ENCODE data around the gene RASSF10.

RASSF10 gene

GRCh38 chr11:12968826-12969225, 40.3 kb upstream of the RASSF10 start:
- H3K4me3 ChIP-seq (ENCODE audit: low read length): no peak overlapping the region
- H3K79me2 ChIP-seq (ENCODE audit: low read length): no peaks in the 10 kb centered on the region
- no peak overlapping the region for H3K27ac ChIP-seq (ENCODE audit: low read length)
- H3K9ac ChIP-seq (ENCODE audit: low read length): no peak overlapping the region
- H3K4me1 ChIP-seq (ENCODE audit: low read length): peaks cover 8% of the 10 kb centered on the region
- H4K20me1 ChIP-seq (ENCODE audit: insufficient read depth, low read length): no peaks in the 10 kb centered on the region
- TF ChIP-seq CTCF (IDR thresholded peaks at IDR 0.05; ENCODE audit: low read depth, low read length): no peak
- TF ChIP-seq EZH2phosphoT487 (IDR thresholded peaks at IDR 0.05; ENCODE audit: low read depth): no peak
- H3K9me3 ChIP-seq (ENCODE audit: insufficient read depth, low read length): no peaks in the 10 kb centered on the region
- no peak overlapping the region for H3K4me2 ChIP-seq (ENCODE audit: low read length)
- peaks cover 14% of the 10 kb centered on the region for H3K27me3 ChIP-seq (ENCODE audit: low read depth, low read length)
- H3K36me3 ChIP-seq (replicated peaks; ENCODE audit: low read depth, low read length): no peaks in the 10 kb centered on the region
- H2AFZ ChIP-seq (ENCODE audit: low read depth, low read length): no peak overlapping the region

GRCh38 chr11:12971955-12972354, 37.2 kb upstream of the RASSF10 start:
- Histone ChIP-seq H2AFZ (ENCODE audit: low read depth, low read length) (no peak overlapping the region), H3K36me3 (replicated peaks; ENCODE audit: low read depth, low read length) (no peaks in the 10 kb centered on the region), H3K27me3 (ENCODE audit: low read depth, low read length) (peaks cover 14% of the 10 kb centered on the region), H3K4me3 (ENCODE audit: low read length) (no peak overlapping the region), H4K20me1 (ENCODE audit: insufficient read depth, low read length) (no peaks in the 10 kb centered on the region), H3K4me2 (ENCODE audit: low read length) (no peak overlapping the region), H3K9me3 (ENCODE audit: insufficient read depth, low read length) (no peaks in the 10 kb centered on the region), H3K79me2 (ENCODE audit: low read length) (no peaks in the 10 kb centered on the region), H3K9ac (ENCODE audit: low read length) (no peak overlapping the region), H3K27ac (ENCODE audit: low read length) (no peak overlapping the region), H3K4me1 (ENCODE audit: low read length) (no peaks in the 10 kb centered on the region)
- no peak for TF ChIP-seq CTCF (IDR thresholded peaks at IDR 0.05; ENCODE audit: low read depth, low read length)
- TF ChIP-seq EZH2phosphoT487 (IDR thresholded peaks at IDR 0.05; ENCODE audit: low read depth): no peak

GRCh38 chr11:12973528-12974181, 35.5 kb upstream of the RASSF10 start:
- TF ChIP-seq CTCF (IDR thresholded peaks at IDR 0.05; ENCODE audit: low read depth, low read length) (no peak), EZH2phosphoT487 (IDR thresholded peaks at IDR 0.05; ENCODE audit: low read depth) (no peak)
- no peaks in the 10 kb centered on the region for H4K20me1 ChIP-seq (ENCODE audit: insufficient read depth, low read length)
- no peak overlapping the region for H3K4me3 ChIP-seq (ENCODE audit: low read length)
- no peaks in the 10 kb centered on the region for H3K79me2 ChIP-seq (ENCODE audit: low read length)
- H3K27me3 ChIP-seq (ENCODE audit: low read depth, low read length): peaks cover 7% of the 10 kb centered on the region; the same call in 1 of the 2 replicates
- no peak overlapping the region for H3K27ac ChIP-seq (ENCODE audit: low read length)
- no peak overlapping the region for H2AFZ ChIP-seq (ENCODE audit: low read depth, low read length)
- no peak overlapping the region for H3K9ac ChIP-seq (ENCODE audit: low read length)
- H3K4me1 ChIP-seq (ENCODE audit: low read length): no peaks in the 10 kb centered on the region
- no peaks in the 10 kb centered on the region for H3K9me3 ChIP-seq (ENCODE audit: insufficient read depth, low read length)
- no peak overlapping the region for H3K4me2 ChIP-seq (ENCODE audit: low read length)
- no peaks in the 10 kb centered on the region for H3K36me3 ChIP-seq (replicated peaks; ENCODE audit: low read depth, low read length)

GRCh38 chr11:12975195-12975594, 33.9 kb upstream of the RASSF10 start:
- H2AFZ ChIP-seq (ENCODE audit: low read depth, low read length): no peak overlapping the region
- no peaks in the 10 kb centered on the region for H3K9me3 ChIP-seq (ENCODE audit: insufficient read depth, low read length)
- no peak overlapping the region for H3K4me2 ChIP-seq (ENCODE audit: low read length)
- H4K20me1 ChIP-seq (ENCODE audit: insufficient read depth, low read length): no peaks in the 10 kb centered on the region
- no peaks in the 10 kb centered on the region for H3K79me2 ChIP-seq (ENCODE audit: low read length)
- no peak overlapping the region for H3K27ac ChIP-seq (ENCODE audit: low read length)
- H3K36me3 ChIP-seq (replicated peaks; ENCODE audit: low read depth, low read length): no peaks in the 10 kb centered on the region
- H3K27me3 ChIP-seq (ENCODE audit: low read depth, low read length): peaks cover 8% of the 10 kb centered on the region; the same call in 1 of the 2 replicates
- no peak overlapping the region for H3K9ac ChIP-seq (ENCODE audit: low read length)
- TF ChIP-seq CTCF (IDR thresholded peaks at IDR 0.05; ENCODE audit: low read depth, low read length) (no peak), EZH2phosphoT487 (IDR thresholded peaks at IDR 0.05; ENCODE audit: low read depth) (no peak)
- no peaks in the 10 kb centered on the region for H3K4me1 ChIP-seq (ENCODE audit: low read length)
- no peak overlapping the region for H3K4me3 ChIP-seq (ENCODE audit: low read length)
